Mammary epithelial cell (primary cell): ENCODE results near the gene DDX51.

Source experiments
- EZH2 ChIP-seq: IDR thresholded peaks from 2 replicates; pipeline ENCODE4 v1.6.1; 2012; ENCODE audit warnings: low read length, inconsistent platforms, borderline replicate concordance
- TF ChIP-seq, protein P1 (sequence below), 2 donors: IDR thresholded peaks in 1 of 2; conservative IDR thresholded peaks in 1 of 2; 2 replicates each; pipeline ENCODE4 v1.5.1; 2011 to 2012; ENCODE audit warnings: inconsistent platforms in 2 of 2, low read length in 2 of 2, mild to moderate bottlenecking in 2 of 2, control low read depth in 1 of 2, low read depth in 1 of 2; ENCODE audit not compliant: insufficient read depth in 1 of 2; ENCODE audit errors: extremely low read depth in 1 of 2

GRCh38 chr12:132163041-132163910 is 19.2 kb upstream of the DDX51 start:
- TF ChIP-seq, protein P1, sequence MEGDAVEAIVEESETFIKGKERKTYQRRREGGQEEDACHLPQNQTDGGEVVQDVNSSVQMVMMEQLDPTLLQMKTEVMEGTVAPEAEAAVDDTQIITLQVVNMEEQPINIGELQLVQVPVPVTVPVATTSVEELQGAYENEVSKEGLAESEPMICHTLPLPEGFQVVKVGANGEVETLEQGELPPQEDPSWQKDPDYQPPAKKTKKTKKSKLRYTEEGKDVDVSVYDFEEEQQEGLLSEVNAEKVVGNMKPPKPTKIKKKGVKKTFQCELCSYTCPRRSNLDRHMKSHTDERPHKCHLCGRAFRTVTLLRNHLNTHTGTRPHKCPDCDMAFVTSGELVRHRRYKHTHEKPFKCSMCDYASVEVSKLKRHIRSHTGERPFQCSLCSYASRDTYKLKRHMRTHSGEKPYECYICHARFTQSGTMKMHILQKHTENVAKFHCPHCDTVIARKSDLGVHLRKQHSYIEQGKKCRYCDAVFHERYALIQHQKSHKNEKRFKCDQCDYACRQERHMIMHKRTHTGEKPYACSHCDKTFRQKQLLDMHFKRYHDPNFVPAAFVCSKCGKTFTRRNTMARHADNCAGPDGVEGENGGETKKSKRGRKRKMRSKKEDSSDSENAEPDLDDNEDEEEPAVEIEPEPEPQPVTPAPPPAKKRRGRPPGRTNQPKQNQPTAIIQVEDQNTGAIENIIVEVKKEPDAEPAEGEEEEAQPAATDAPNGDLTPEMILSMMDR (conservative IDR thresholded peaks at IDR 0.05 in 1 of 2, IDR thresholded peaks at IDR 0.05 in 1 of 2; ENCODE audit: extremely low read depth in 1 of 2, insufficient read depth in 1 of 2, low read depth in 1 of 2, low read length in 2 of 2), result no peak
- no peak for TF ChIP-seq EZH2
